Thyroid gland (tissue), 4 donors: ENCODE measurements around the gene SDC3.

Experiments used
- CTCF ChIP-seq, 6 experiments: fragments of 200-600 bp in 3 of 6; fragments of 450-650 bp in 3 of 6; sonication (generic) in 3 of 6; IDR thresholded peaks; one replicate each; pipeline ENCODE4 v1.5.1; 2016 to 2019; ENCODE audit warnings: antibody characterized with exemption in 6 of 6, mild to moderate bottlenecking in 2 of 6, inconsistent platforms in 1 of 6, moderate library complexity in 1 of 6
- POLR2A ChIP-seq, 2 donors: fragments of 450-650 bp; IDR thresholded peaks; one replicate each; pipeline ENCODE4 v1.6.1; 2017; ENCODE audit warnings: antibody characterized with exemption in 2 of 2, mild to moderate bottlenecking in 2 of 2, moderate library complexity in 1 of 2

DNA sequence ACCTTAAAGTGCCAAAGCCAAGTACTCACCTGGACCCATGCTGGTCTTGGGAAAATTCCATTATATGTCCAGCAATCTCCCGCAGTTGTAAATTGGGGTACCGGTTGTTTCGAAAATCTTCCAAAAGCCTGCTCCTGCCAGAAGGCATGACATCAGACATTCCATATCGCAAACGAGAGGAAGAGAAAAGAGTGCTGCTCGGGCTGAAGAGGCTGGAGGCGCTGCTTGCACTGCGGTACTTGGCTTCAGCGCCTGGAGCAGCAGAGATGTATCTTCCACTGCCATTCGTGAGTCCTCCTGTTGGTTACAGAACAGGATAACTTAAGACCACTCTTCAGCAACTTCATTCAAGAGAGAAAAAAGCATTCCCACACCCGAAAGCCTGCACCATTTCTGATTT, 45.1 kb upstream of the SDC3 start:
- TF ChIP-seq CTCF (IDR thresholded peaks at IDR 0.05) (no peak), POLR2A (IDR thresholded peaks at IDR 0.05) (no peak)
